ENCODE results near the gene ZNF621.

DNA sequence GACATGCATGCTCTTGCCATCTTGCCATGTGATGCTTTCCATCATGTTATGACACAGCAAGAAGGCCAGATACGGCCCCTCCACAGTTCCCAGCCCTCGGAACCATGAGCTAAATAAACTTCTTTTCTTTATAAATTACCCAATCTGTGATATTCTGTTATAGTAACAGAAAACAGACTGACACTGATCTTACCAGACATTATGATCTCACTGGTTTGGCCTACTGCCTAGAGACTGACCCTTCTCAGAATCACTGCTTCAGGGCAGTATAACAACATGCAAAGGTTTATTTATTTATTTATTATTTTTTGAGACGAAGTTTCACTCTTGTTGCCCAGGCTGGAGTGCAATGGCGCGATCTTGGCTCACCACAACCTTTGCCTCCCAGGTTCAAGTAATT lies 33.8 kb upstream of the ZNF621 start:
- TF ChIP-seq, protein P1, sequence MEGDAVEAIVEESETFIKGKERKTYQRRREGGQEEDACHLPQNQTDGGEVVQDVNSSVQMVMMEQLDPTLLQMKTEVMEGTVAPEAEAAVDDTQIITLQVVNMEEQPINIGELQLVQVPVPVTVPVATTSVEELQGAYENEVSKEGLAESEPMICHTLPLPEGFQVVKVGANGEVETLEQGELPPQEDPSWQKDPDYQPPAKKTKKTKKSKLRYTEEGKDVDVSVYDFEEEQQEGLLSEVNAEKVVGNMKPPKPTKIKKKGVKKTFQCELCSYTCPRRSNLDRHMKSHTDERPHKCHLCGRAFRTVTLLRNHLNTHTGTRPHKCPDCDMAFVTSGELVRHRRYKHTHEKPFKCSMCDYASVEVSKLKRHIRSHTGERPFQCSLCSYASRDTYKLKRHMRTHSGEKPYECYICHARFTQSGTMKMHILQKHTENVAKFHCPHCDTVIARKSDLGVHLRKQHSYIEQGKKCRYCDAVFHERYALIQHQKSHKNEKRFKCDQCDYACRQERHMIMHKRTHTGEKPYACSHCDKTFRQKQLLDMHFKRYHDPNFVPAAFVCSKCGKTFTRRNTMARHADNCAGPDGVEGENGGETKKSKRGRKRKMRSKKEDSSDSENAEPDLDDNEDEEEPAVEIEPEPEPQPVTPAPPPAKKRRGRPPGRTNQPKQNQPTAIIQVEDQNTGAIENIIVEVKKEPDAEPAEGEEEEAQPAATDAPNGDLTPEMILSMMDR (conservative IDR thresholded peaks at IDR 0.05 in 1 of 2, IDR thresholded peaks at IDR 0.05 in 1 of 2; ENCODE audit: low read depth in 1 of 2, low read length in 2 of 2), result no peak
- TF ChIP-seq EZH2 (IDR thresholded peaks at IDR 0.05; ENCODE audit: low read length, missing control alignments), result no peak
